Measurements from ENCODE around the gene PRPF19. TPM values are rescaled to one million over a fixed set of nuclear protein-coding genes. Genes with fewer than 3 reads are reported as not detected.
A peak's percentile ranks its signal among the peaks of the same experiment; 100 is the strongest.

PRPF19 gene
- total RNA-seq, 1 experiment from 2014 or later, result 204 TPM

DNA sequence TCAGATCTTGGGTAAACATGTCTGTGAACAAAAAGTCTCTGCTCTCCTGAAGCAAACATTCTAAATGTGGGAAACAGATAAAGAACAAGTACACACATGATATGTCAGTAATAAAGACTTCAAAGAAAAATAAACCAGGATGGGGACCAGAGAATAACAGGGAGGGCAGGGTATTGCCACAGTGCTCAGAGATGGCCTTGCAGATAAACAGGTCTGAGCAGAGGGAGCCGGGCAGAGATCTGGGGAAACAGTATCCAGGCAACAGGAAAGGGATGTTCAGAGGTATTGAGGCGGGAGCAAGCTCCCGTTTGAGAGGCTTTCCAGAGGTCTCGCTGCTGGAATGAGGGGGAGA, 61.5 kb downstream of the PRPF19 start:
- TF ChIP-seq CTCF (conservative IDR thresholded peaks at IDR 0.05; ENCODE audit: low read depth, low read length), result no peak
- TF ChIP-seq EZH2 (IDR thresholded peaks at IDR 0.05; ENCODE audit: borderline replicate concordance, low read depth, low read length, poor library complexity, severe bottlenecking), result no peak

DNA sequence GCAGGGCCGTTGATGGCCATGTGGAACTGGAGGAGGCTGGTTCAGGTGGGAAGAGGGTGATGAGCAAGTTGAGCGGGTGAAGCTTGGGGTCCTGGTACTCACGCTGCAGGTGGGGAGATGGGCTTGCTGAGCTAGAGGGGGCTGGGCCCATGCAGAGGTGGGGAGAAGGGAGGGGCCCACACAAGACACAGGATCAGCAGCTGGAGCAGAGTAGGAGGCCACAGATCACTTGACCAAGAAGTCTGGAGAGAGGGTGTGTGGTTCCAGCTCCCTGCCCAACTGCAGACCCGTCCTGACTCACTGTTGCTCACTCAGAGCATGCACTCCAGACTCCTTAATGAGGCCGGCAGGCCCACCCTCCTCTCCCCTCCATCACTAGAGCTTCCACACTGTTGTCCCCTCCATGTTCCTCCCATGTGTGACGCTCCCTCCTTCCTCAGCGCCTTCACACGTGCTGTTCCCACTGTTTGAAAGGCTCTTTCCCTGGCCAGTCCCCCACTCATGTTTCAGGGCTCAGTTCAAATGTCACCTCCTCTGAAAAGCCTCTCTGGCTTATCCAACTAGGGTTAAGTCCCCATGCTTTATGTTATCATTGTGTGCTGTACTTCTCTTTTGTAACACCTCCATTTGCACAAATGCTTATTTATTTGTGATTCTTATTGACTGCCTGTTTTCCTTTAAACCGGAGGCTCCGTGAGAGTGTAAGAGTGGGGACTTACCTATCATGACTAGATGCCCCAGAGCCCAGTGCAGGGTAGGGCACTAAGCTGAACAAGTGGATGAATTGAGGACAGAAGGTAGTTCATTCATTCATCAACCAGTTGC, 62.1 kb downstream of the PRPF19 start:
- DNase-seq (ENCODE audit: low spot score), result no peak
- H3K4me3 ChIP-seq (ENCODE audit: low read depth, low read length, poor library complexity, severe bottlenecking), result peak overlapping the region; percentile 91
- BruUV-seq (replicated peaks), result no TSS peak
- H3K9me3 ChIP-seq (ENCODE audit: low read depth, low read length, poor library complexity, severe bottlenecking), result no peaks in the 10 kb centered on the region
- ChIA-PET POLR2A (ENCODE audit: low non-redundant PET) (no interaction called here), CTCF (no interaction called here)
- intact Hi-C loops (cut with micrococcal nuclease; ENCODE audit: unreplicated experiment), result no loop called here
- TF ChIP-seq CTCF (conservative IDR thresholded peaks at IDR 0.05; ENCODE audit: low read depth, low read length), result no peak
- TF ChIP-seq EZH2 (IDR thresholded peaks at IDR 0.05; ENCODE audit: borderline replicate concordance, low read depth, low read length, poor library complexity, severe bottlenecking), result no peak
- H3K27me3 ChIP-seq (replicated peaks; ENCODE audit: insufficient read depth, low read depth, low read length, poor library complexity), result no peaks in the 10 kb centered on the region
- H3K27ac ChIP-seq (ENCODE audit: low read depth, low read length, poor library complexity, severe bottlenecking), result peak overlapping the region; percentile 85
- H3K36me3 ChIP-seq (ENCODE audit: insufficient read depth, low read length, poor library complexity, severe bottlenecking), result peaks cover 19% of the 10 kb centered on the region
- H3K4me1 ChIP-seq (ENCODE audit: insufficient read depth, low read length, poor library complexity, severe bottlenecking), result no peaks in the 10 kb centered on the region

More for the DNA sequence above, 61.5 kb downstream of the PRPF19 start:
- BruUV-seq (replicated peaks), result no TSS peak
- H3K9me3 ChIP-seq (ENCODE audit: low read depth, low read length, poor library complexity, severe bottlenecking), result no peaks in the 10 kb centered on the region
- H3K4me3 ChIP-seq (ENCODE audit: low read depth, low read length, poor library complexity, severe bottlenecking), result peak overlapping the region; percentile 91
- peaks cover 25% of the 10 kb centered on the region for H3K36me3 ChIP-seq (ENCODE audit: insufficient read depth, low read length, poor library complexity, severe bottlenecking)
- intact Hi-C loops (cut with micrococcal nuclease; ENCODE audit: unreplicated experiment), result no loop called here
- ChIA-PET CTCF (no interaction called here), POLR2A (ENCODE audit: low non-redundant PET) (no interaction called here)
- no peaks in the 10 kb centered on the region for H3K27me3 ChIP-seq (replicated peaks; ENCODE audit: insufficient read depth, low read depth, low read length, poor library complexity)
- H3K27ac ChIP-seq (ENCODE audit: low read depth, low read length, poor library complexity, severe bottlenecking), result no peak overlapping the region
- no peaks in the 10 kb centered on the region for H3K4me1 ChIP-seq (ENCODE audit: insufficient read depth, low read length, poor library complexity, severe bottlenecking)
- DNase-seq (ENCODE audit: low spot score), result no peak

GRCh38 chr11:60842668-60843600, 63.5 kb downstream of the PRPF19 start:
- intact Hi-C loops (cut with micrococcal nuclease; ENCODE audit: unreplicated experiment), result no loop called here
- no peak for TF ChIP-seq CTCF (conservative IDR thresholded peaks at IDR 0.05; ENCODE audit: low read depth, low read length)
- no peak for TF ChIP-seq EZH2 (IDR thresholded peaks at IDR 0.05; ENCODE audit: borderline replicate concordance, low read depth, low read length, poor library complexity, severe bottlenecking)
- no peak for DNase-seq (ENCODE audit: low spot score)
- peak overlapping the region; percentile 85 for H3K27ac ChIP-seq (ENCODE audit: low read depth, low read length, poor library complexity, severe bottlenecking)
- H3K36me3 ChIP-seq (ENCODE audit: insufficient read depth, low read length, poor library complexity, severe bottlenecking), result peaks cover 7% of the 10 kb centered on the region
- no peaks in the 10 kb centered on the region for H3K4me1 ChIP-seq (ENCODE audit: insufficient read depth, low read length, poor library complexity, severe bottlenecking)
- CTCF ChIA-PET, result interaction anchor here (0.5 kb wide), 1 partner anchor 1736 kb away, joined by 3 read pairs; the partner anchor contains the start of gene FAM111B
- H3K9me3 ChIP-seq (ENCODE audit: low read depth, low read length, poor library complexity, severe bottlenecking), result no peaks in the 10 kb centered on the region
- H3K4me3 ChIP-seq (ENCODE audit: low read depth, low read length, poor library complexity, severe bottlenecking), result peak overlapping the region; percentile 91
- BruUV-seq (replicated peaks), result no TSS peak
- no peaks in the 10 kb centered on the region for H3K27me3 ChIP-seq (replicated peaks; ENCODE audit: insufficient read depth, low read depth, low read length, poor library complexity)
- POLR2A ChIA-PET (ENCODE audit: low non-redundant PET), result no interaction called here

All from A673 (cell line).